ENCODE data around the gene DLL3. TPM values are rescaled to one million over a fixed set of nuclear protein-coding genes. Genes with fewer than 3 reads are reported as not detected.

DLL3 gene
- total RNA-seq, 1 donor from 2014 or later, result 0.53 TPM

GRCh38 chr19:39544226-39544903 lies 45.6 kb downstream of the DLL3 start:
- Mint-ChIP-seq H3K4me3 (no peak overlapping the region), H3K27ac (no peak overlapping the region), H3K4me1 (peaks cover 20% of the 10 kb centered on the region), H3K27me3 (peaks cover 5% of the 10 kb centered on the region), H3K9me3 (no peaks in the 10 kb centered on the region), H3K36me3 (ENCODE audit: low read depth) (peaks cover 4% of the 10 kb centered on the region)
- intact Hi-C loops (cut with micrococcal nuclease), result loop anchor here (5.0 kb wide), 1 partner anchor 288 kb away; the partner anchor contains the start of gene DYRK1B
- ATAC-seq (ENCODE audit: low read depth), result no peak
- ChIA-PET POLR2A (no interaction called here), CTCF (no interaction called here)
- no peak for TF ChIP-seq CTCF (IDR thresholded peaks at IDR 0.05)
- no peak for DNase-seq

DNA sequence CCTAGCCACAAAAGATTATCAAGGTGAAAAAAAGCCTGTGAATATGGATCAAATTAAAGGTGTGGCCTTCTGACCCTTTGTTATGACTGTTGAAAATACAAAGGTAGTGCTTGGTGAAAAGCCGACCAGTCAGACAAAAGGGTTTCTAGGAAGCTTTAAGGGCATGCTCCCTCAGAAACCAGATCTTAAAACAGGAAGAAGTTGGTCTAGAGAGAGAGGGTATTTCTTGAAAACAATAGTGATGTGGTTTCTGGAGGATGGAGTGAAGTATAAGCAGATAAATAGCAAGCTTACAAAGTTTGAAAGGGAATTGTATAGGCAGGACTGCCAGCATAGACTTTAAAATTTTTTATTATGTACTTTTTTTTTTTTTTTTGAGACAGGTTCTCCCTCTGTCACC lies 46.2 kb downstream of the DLL3 start:
- peaks cover 3% of the 10 kb centered on the region for H3K36me3 Mint-ChIP-seq (ENCODE audit: low read depth)
- peaks cover 5% of the 10 kb centered on the region for H3K27me3 Mint-ChIP-seq
- DNase-seq (no peak), ATAC-seq (ENCODE audit: low read depth) (no peak)
- POLR2A ChIA-PET, result no interaction called here
- no peak overlapping the region for H3K27ac Mint-ChIP-seq
- H3K4me1 Mint-ChIP-seq, result peaks cover 19% of the 10 kb centered on the region
- no peaks in the 10 kb centered on the region for H3K9me3 Mint-ChIP-seq
- intact Hi-C loops (cut with micrococcal nuclease), result loop anchor here (5.0 kb wide), 1 partner anchor 287 kb away; the partner anchor contains the start of gene DYRK1B
- H3K4me3 Mint-ChIP-seq, result no peak overlapping the region
- no peak for TF ChIP-seq CTCF (IDR thresholded peaks at IDR 0.05)
- CTCF ChIA-PET, result no interaction called here

DNA sequence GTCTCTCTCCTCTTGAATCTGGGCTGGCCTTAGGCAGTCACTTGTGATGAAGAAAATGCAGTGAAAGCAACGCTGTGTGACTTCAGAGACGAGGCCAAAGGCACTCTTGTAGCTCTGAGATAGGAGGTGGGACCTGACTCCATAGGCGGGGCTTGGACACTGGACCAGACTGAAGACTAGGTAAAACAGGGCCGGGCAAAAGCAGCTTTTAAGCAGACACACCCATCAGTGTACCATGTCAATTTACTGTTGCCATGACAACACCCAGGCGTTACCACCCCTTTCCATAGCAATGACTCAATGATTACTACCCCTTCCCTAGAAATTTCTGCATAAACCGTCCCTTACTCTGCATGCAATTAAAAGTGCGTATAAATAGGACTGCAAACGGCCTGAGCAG lies 47.9 kb downstream of the DLL3 start:
- ChIA-PET CTCF (no interaction called here), POLR2A (no interaction called here)
- peaks cover 5% of the 10 kb centered on the region for H3K27me3 Mint-ChIP-seq
- no peak overlapping the region for H3K27ac Mint-ChIP-seq
- DNase-seq (no peak), ATAC-seq (ENCODE audit: low read depth) (no peak)
- H3K4me3 Mint-ChIP-seq, result no peak overlapping the region
- H3K9me3 Mint-ChIP-seq, result no peaks in the 10 kb centered on the region
- intact Hi-C loops (cut with micrococcal nuclease), result no loop called here
- TF ChIP-seq CTCF (IDR thresholded peaks at IDR 0.05), result no peak
- peaks cover 10% of the 10 kb centered on the region for H3K4me1 Mint-ChIP-seq
- no peaks in the 10 kb centered on the region for H3K36me3 Mint-ChIP-seq (ENCODE audit: low read depth)

DNA sequence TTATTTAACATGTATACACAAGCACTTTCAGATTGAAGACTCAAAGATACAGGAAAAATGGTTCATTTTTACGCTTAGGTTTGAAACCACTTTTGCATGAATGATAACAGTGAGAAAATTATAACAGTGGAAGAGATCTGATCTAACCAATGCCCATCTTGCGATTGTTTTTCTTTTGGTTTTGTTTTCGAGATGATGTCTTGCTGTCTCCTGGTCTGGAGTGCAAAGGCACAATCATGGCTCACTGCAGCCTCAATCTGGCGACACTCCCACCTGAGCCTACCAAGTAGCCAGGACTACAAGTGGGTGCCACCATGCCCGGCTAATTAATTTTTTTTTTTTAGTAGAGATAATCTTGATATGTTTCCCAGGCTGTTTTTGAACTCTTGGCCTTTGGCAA lies 51.5 kb downstream of the DLL3 start:
- Mint-ChIP-seq H3K36me3 (ENCODE audit: low read depth) (no peaks in the 10 kb centered on the region), H3K4me3 (no peak overlapping the region), H3K9me3 (no peaks in the 10 kb centered on the region), H3K27ac (no peak overlapping the region), H3K4me1 (peaks cover 20% of the 10 kb centered on the region), H3K27me3 (peaks cover 5% of the 10 kb centered on the region)
- no peak for ATAC-seq (ENCODE audit: low read depth)
- POLR2A ChIA-PET, result no interaction called here
- DNase-seq, result no peak
- intact Hi-C loops (cut with micrococcal nuclease), result loop anchor here (2.0 kb wide), 2 partner anchors 77 to 217 kb away; no protein-coding TSS in a partner anchor
- CTCF ChIA-PET, result interaction anchor here (0.8 to 2.4 kb wide), 3 partner anchors 109 to 218 kb away, joined by 3 to 35 read pairs (median 9); no protein-coding TSS in a partner anchor
- TF ChIP-seq CTCF (IDR thresholded peaks at IDR 0.05), result no peak

GRCh38 chr19:39553082-39553652 lies 54.4 kb downstream of the DLL3 start:
- no peak overlapping the region for H3K4me3 Mint-ChIP-seq

More at GRCh38 chr19:39553082-39553652, 54.4 kb downstream of the DLL3 start:
- DNase-seq (no peak), ATAC-seq (ENCODE audit: low read depth) (no peak)
- Mint-ChIP-seq H3K27ac (no peak overlapping the region), H3K4me1 (peaks cover 32% of the 10 kb centered on the region), H3K36me3 (ENCODE audit: low read depth) (no peaks in the 10 kb centered on the region), H3K9me3 (no peaks in the 10 kb centered on the region), H3K27me3 (no peaks in the 10 kb centered on the region)
- intact Hi-C loops (cut with micrococcal nuclease), result no loop called here
- TF ChIP-seq CTCF (IDR thresholded peaks at IDR 0.05), result no peak
- ChIA-PET CTCF (interaction anchor here (1.0 kb wide), 1 partner anchor 119 kb away, joined by 4 read pairs; no protein-coding TSS in a partner anchor), POLR2A (no interaction called here)

All from activated B cell treated with CpG ODN at 0.5 μM for 24 hours (primary cell).